Measurements from ENCODE around the gene RAB3GAP2. TPM values are rescaled to one million over a fixed set of nuclear protein-coding genes. Genes with fewer than 3 reads are reported as not detected.
"Not testable (repeated sequence)": the region's sequence is repeated elsewhere in the genome, so short reads cannot be mapped to it uniquely, and the experiment has no call there.

The RAB3GAP2 gene
- total and polyA plus RNA-seq, 5 experiments from 2014 or later: 16.6 to 52.0 (median 22.8) TPM

GRCh38 chr1:220204758-220205157 is 67.5 kb downstream of the RAB3GAP2 start:
- H3K36me3 Mint-ChIP-seq: peaks cover 25 to 62% (median 41%) of the 10 kb centered on the region in 3 donors
- H3K9me3 Mint-ChIP-seq, H3K4me1 Mint-ChIP-seq, H3K4me3 Mint-ChIP-seq, H3K27me3 Mint-ChIP-seq, POLR2A ChIA-PET, ATAC-seq, H3K27ac Mint-ChIP-seq, DNase-seq: not testable (repeated sequence)

DNA sequence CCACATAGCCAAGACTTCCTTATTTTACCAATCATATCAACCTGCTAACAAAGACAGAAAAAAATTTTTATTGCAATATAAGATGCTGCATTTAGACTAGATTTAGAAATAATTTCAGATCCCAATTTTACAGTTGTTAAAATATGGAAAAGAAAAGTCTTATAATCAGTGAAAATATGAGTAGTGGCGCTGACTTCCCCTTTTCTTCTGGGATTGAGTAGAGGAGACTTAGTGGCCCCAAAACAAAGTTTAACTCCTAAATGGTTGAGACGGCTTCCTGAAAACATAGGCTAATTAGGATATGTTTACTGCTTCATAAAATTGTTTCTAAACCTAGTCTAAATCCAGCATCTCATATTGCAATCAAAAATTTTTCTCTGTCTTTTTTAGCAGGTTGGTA is 68.4 kb downstream of the RAB3GAP2 start:
- H3K36me3 Mint-ChIP-seq: peaks cover 21 to 53% (median 36%) of the 10 kb centered on the region in 3 donors

DNA sequence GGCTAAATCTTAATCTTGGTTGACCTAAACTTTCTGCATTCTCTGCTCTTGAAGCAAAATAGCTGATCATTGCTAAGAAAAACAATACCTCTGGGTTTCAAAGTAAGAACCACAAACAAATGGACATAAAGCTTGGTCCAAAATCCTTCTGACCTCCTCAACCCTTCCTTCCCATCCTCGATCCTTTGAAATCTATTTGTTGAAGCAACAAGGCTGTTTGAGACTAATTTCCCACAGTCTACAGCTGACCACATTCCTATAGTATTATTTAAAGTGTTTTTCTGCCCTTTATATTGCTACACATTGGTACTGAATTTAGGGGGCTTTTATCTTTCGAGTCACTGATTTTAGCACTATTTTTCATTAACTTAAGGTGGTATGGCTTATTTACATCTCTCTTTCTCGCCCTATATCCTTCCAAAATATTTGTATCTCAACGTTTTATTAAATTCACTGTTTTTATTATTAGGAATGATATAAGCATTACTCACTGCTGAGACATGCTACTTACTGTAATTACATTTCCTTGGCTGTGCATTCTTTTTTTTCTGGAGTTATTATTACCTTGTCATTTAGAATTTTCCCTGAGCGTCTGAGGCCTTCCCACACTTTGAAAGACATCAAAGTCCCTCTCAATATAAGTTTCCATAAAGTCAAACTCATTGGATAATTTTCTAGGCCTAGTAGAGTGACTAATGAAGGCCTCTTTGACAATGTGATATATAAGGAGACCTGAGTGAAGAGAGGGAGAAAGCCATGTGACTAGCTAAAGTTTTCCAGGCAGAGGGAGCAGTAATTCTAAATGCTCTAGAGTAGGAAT is 73.9 kb downstream of the RAB3GAP2 start:
- Mint-ChIP-seq H3K4me1 (no peaks in the 10 kb centered on the region), H3K27me3 (no peaks in the 10 kb centered on the region), H3K4me3 (no peak overlapping the region), H3K9me3 (no peaks in the 10 kb centered on the region), H3K27ac (no peak overlapping the region), H3K36me3 (peaks cover 0 to 31% (median 6%) of the 10 kb centered on the region in 3 donors)
- ATAC-seq (no peak), DNase-seq (no peak)
- POLR2A ChIA-PET: no interaction called here

More for the DNA sequence above, 68.4 kb downstream of the RAB3GAP2 start:
- Mint-ChIP-seq H3K27ac (no peak overlapping the region), H3K4me1 (no peaks in the 10 kb centered on the region), H3K4me3 (no peak overlapping the region), H3K27me3 (no peaks in the 10 kb centered on the region), H3K9me3 (peaks cover 0 to 6% (median 0%) of the 10 kb centered on the region in 9 donors)
- no peak for ATAC-seq
- POLR2A ChIA-PET: no interaction called here
- DNase-seq: no peak

- ATAC-seq (no peak), DNase-seq (no peak)
- H3K27ac Mint-ChIP-seq: no peak overlapping the region
- no peaks in the 10 kb centered on the region for H3K27me3 Mint-ChIP-seq
- H3K36me3 Mint-ChIP-seq: peaks cover 0 to 44% (median 11%) of the 10 kb centered on the region in 3 donors
- no peaks in the 10 kb centered on the region for H3K4me1 Mint-ChIP-seq
- POLR2A ChIA-PET: no interaction called here
- no peak overlapping the region for H3K4me3 Mint-ChIP-seq
- H3K9me3 Mint-ChIP-seq: no peaks in the 10 kb centered on the region
Observed at GRCh38 chr1:220195701-220196100, 76.6 kb downstream of the RAB3GAP2 start.

- H3K27me3 Mint-ChIP-seq: no peaks in the 10 kb centered on the region
- peaks cover 0 to 90% (median 21%) of the 10 kb centered on the region in 3 donors for H3K36me3 Mint-ChIP-seq
- no peak overlapping the region for H3K4me3 Mint-ChIP-seq
- H3K4me1 Mint-ChIP-seq: peaks cover 0 to 2% (median 0%) of the 10 kb centered on the region in 4 donors
- peak overlapping the region in 1 of 10 donors; percentile 74 for H3K27ac Mint-ChIP-seq
- no peaks in the 10 kb centered on the region for H3K9me3 Mint-ChIP-seq
- POLR2A ChIA-PET: no interaction called here
- DNase-seq (peak in 3 of 10 donors; percentile 5 to 16 (median 9)), ATAC-seq (no peak)
Observed at GRCh38 chr1:220189750-220190347, 82.4 kb downstream of the RAB3GAP2 start.

DNA sequence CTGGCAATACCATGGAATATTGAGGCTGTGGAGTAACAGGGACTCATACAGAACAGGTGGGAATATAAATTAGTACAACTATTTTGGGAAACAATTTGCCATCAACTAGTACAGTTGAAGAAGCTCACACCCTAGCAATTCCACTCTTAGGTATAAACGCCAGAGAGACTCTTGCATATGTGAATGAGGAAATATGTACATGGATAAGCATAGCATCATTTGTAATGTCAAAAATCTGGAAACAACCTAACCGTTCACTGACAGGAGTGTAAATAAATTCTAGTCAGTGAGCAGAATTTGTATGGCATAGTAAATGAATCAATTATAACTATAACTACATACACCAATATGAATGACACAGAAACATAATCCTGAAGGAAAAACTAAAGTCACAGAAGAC is 83.7 kb downstream of the RAB3GAP2 start:
- Mint-ChIP-seq H3K27me3 (no peaks in the 10 kb centered on the region), H3K27ac (no peak overlapping the region), H3K4me1 (peaks cover 0 to 2% (median 0%) of the 10 kb centered on the region in 4 donors), H3K36me3 (peaks cover 0 to 85% (median 16%) of the 10 kb centered on the region in 3 donors), H3K9me3 (no peaks in the 10 kb centered on the region), H3K4me3 (no peak overlapping the region)
- POLR2A ChIA-PET: no interaction called here
- no peak for DNase-seq
- no peak for ATAC-seq

- H3K4me1 Mint-ChIP-seq: peaks cover 0 to 2% (median 0%) of the 10 kb centered on the region in 4 donors
- peak overlapping the region in 1 of 10 donors; percentile 29 for H3K27ac Mint-ChIP-seq
- POLR2A ChIA-PET: no interaction called here
- DNase-seq (no peak), ATAC-seq (no peak)
- peaks cover 0 to 82% (median 20%) of the 10 kb centered on the region in 3 donors for H3K36me3 Mint-ChIP-seq
- H3K4me3 Mint-ChIP-seq: no peak overlapping the region
- H3K9me3 Mint-ChIP-seq: no peaks in the 10 kb centered on the region
- H3K27me3 Mint-ChIP-seq: no peaks in the 10 kb centered on the region
Observed at GRCh38 chr1:220186752-220187151, 85.5 kb downstream of the RAB3GAP2 start.

- peaks cover 0 to 2% (median 0%) of the 10 kb centered on the region in 4 donors for H3K4me1 Mint-ChIP-seq
- H3K9me3 Mint-ChIP-seq: no peaks in the 10 kb centered on the region
- POLR2A ChIA-PET: no interaction called here
- no peak overlapping the region for H3K4me3 Mint-ChIP-seq
- peak overlapping the region in 1 of 10 donors; percentile 47 for H3K27ac Mint-ChIP-seq
- ATAC-seq (no peak), DNase-seq (no peak)
- peaks cover 0 to 85% (median 33%) of the 10 kb centered on the region in 3 donors for H3K36me3 Mint-ChIP-seq
- H3K27me3 Mint-ChIP-seq: no peaks in the 10 kb centered on the region
Observed at GRCh38 chr1:220184506-220184905, 87.7 kb downstream of the RAB3GAP2 start.

DNA sequence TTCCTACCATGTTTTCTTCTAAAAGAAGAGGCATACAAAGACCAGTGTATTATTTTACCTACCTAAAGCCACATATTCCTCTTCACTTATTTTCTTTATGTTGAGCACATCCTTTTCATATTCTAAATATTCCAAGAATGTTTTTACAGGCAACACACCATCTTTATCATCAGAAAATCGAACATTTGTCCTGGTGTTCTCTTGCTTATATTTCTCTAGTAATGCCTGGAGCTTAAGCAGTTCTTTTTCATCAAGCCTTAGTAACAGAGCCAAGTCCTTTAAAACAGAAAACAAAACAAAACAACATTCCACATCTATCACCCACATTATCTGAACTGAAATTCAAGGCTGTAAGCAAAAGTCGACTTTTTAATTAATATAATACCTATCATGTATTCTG is 89.6 kb downstream of the RAB3GAP2 start:
- Mint-ChIP-seq H3K27ac (peak overlapping the region in 1 of 10 donors; percentile 69), H3K9me3 (no peaks in the 10 kb centered on the region), H3K4me3 (no peak overlapping the region), H3K4me1 (peaks cover 0 to 9% (median 1%) of the 10 kb centered on the region in 4 donors), H3K36me3 (peaks cover 4 to 86% (median 34%) of the 10 kb centered on the region in 3 donors), H3K27me3 (no peaks in the 10 kb centered on the region)
- DNase-seq (no peak), ATAC-seq (no peak)
- POLR2A ChIA-PET: no interaction called here

GRCh38 chr1:220182111-220182510 is 90.1 kb downstream of the RAB3GAP2 start:
- DNase-seq (no peak), ATAC-seq (no peak)
- peak overlapping the region in 1 of 10 donors; percentile 69 for H3K27ac Mint-ChIP-seq
- peaks cover 0 to 13% (median 1%) of the 10 kb centered on the region in 4 donors for H3K4me1 Mint-ChIP-seq
- POLR2A ChIA-PET: no interaction called here
- H3K27me3 Mint-ChIP-seq: no peaks in the 10 kb centered on the region
- peaks cover 4 to 86% (median 38%) of the 10 kb centered on the region in 3 donors for H3K36me3 Mint-ChIP-seq
- no peaks in the 10 kb centered on the region for H3K9me3 Mint-ChIP-seq
- H3K4me3 Mint-ChIP-seq: no peak overlapping the region

DNA sequence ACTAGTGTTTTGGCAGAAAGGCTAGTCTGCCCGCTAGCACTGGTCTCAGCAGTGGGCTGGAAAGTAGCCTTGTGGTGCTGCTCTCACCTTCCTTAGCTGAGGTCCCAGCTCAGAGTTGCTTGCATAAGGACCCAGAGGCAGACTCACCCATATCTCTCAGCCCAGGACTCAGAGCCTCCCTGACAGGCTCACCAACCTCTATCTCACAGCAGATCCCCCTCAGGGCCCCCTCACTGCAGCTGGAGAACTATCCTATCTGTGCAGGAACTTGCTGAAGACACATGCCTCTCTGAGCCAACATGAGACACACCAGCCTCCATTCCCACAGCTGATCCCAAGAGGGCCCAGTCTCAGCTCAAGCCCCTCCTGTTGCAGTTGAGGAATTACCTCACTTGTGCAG is 95.7 kb downstream of the RAB3GAP2 start:
- POLR2A ChIA-PET: no interaction called here
- ATAC-seq (no peak), DNase-seq (no peak)
- no peaks in the 10 kb centered on the region for H3K27me3 Mint-ChIP-seq
- peaks cover 0 to 20% (median 7%) of the 10 kb centered on the region in 4 donors for H3K4me1 Mint-ChIP-seq
- peaks cover 24 to 92% (median 59%) of the 10 kb centered on the region in 3 donors for H3K36me3 Mint-ChIP-seq
- peak overlapping the region in 3 of 10 donors; percentile 47 to 68 (median 49) for H3K27ac Mint-ChIP-seq
- no peaks in the 10 kb centered on the region for H3K9me3 Mint-ChIP-seq
- H3K4me3 Mint-ChIP-seq: no peak overlapping the region

- Mint-ChIP-seq H3K27me3 (no peaks in the 10 kb centered on the region), H3K9me3 (no peaks in the 10 kb centered on the region), H3K36me3 (peaks cover 37 to 91% (median 51%) of the 10 kb centered on the region in 3 donors), H3K27ac (no peak overlapping the region), H3K4me3 (no peak overlapping the region), H3K4me1 (peaks cover 0 to 6% (median 0%) of the 10 kb centered on the region in 4 donors)
- POLR2A ChIA-PET: no interaction called here
- no peak for DNase-seq
- ATAC-seq: no peak
Observed at GRCh38 chr1:220170836-220171526, 101.3 kb downstream of the RAB3GAP2 start.

GRCh38 chr1:220169887-220170286 is 102.4 kb downstream of the RAB3GAP2 start:
- H3K4me3 Mint-ChIP-seq, H3K4me1 Mint-ChIP-seq, DNase-seq, H3K27me3 Mint-ChIP-seq, POLR2A ChIA-PET, H3K27ac Mint-ChIP-seq, H3K9me3 Mint-ChIP-seq, ATAC-seq: not testable (repeated sequence)
- peaks cover 32 to 89% (median 47%) of the 10 kb centered on the region in 3 donors for H3K36me3 Mint-ChIP-seq
